Measurements from ENCODE around the gene RRM1.
"Not testable (repeated sequence)": the region's sequence is repeated elsewhere in the genome, so short reads cannot be mapped to it uniquely, and the experiment has no call there.

Gene RRM1

DNA sequence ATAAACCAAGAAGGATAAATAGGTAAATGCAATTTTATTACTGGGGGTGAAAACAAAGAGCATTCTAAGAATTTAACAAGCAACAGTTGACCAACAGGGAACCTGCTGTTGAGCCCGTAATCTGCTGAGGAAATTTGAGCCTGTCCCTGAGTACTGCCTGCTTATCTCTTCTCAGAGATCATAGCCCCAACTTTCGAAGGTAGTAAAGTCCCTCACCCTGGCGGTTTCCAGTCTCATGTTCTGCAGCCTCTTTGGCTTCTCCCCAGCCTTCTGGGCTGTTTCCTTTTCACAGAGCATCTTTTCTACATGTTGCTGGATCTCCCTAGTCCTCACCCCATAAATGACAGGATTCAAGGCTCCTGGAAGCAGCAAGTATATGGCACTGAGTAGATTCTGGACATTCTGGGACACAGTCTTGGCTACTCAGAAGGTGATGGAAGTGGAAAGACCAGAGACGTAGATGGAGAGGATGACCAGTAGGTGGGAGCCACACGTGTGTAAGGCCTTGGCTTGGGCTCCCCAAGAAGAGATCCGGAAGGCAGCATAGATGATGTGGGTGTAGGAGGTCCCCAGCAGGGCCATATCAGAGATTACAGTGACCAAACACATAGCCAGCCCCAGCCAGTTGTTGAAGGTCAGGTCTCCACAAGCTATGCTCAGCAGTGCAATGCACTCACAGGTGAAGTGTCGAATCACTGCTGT lies 51.6 kb downstream of the RRM1 start:
- DNase-seq, result no peak

DNA sequence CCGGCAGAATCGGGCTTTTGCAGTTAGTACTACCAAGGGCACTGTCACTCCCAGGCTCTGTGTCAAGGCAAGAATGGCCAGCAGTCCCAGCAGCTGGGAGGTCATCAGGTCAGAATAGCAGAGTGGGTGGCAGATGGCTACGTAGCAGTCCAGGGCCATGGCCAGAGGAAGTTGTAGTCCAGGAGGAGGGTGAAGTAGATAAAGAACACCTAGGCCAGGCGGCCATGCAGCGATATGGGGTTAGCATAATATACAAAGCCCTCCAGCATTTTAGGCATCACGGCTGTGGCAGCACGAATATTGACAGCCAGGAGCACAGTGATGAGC lies 52.1 kb downstream of the RRM1 start:
- no peak for DNase-seq

DNA sequence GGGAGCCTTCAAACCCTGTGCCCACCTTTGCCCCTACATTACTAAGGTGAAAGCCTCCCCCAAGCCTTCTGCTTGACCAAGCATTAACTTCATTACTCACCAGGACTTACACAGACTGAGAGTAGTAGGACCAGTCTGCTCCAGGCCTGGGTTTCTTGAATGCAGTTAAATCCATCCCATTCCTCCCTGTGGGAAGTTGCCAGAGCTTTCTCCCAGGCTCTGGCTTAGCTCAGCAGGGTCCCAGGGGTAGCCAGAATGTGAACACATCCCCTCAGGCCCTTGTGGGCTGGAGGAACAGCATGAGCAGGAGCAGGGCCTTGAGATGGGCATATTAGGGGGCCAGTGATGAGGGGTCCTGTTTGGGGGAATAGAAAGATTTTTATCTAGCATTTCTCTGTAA lies 59.9 kb downstream of the RRM1 start:
- DNase-seq, result no peak

DNA sequence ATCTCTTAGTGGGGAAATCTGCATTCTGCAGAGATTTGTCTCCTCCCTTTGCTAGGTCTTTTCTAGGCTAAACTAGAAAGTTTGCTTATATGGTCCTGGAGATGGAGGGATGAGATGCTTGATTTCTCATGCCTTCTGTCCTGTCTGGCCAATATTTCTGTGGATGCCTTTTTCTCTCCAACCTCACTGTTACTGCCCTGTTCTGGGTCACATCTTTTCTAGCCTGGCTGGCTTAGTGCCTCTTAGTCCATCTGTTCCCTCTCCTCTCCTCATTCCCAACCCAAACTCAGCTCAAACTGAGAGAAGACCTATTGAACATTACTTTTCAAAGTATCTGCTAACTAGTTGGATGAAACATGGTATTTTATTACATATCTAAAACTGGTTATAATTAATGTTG lies 62.0 kb downstream of the RRM1 start:
- no peak for DNase-seq

DNA sequence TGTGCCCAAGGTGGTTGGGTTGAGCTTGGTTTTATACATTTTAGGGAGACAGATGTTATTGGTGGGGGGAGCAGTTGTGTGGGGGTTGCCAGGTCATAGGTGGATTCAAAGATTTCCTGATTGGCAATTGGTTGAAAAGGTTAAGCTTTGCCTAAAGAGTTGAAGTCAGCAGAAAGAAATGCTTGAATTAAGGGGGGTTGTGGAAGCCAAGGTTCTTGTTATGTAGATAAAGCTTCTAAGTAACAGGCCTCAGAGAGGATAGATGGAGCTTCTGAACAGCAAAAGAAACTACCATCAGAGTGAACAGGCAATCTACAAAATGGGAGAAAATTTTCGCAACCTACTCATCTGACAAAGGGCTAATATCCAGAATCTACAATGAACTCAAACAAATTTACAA lies 64.2 kb downstream of the RRM1 start:
- not testable (repeated sequence) for DNase-seq

DNA sequence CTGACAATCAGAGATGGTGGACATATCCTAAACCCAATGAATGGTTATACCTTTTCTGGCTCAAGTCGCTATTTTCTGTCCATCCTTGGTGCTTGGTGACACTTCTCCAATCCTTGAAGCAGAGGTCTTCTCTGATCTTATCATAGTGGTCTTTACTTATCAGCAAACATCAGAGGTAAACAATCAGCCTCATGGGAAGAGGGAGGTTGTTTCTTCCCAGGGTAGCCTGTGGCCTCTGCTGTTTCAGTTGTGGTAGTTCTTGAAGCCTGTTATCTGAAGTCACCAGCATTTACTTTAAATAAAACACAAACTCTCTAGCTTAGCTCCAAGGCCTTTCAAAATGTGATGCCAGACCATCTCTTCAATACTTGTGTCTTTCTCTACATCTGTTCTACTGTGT lies 66.7 kb downstream of the RRM1 start:
- no peak for DNase-seq

DNA sequence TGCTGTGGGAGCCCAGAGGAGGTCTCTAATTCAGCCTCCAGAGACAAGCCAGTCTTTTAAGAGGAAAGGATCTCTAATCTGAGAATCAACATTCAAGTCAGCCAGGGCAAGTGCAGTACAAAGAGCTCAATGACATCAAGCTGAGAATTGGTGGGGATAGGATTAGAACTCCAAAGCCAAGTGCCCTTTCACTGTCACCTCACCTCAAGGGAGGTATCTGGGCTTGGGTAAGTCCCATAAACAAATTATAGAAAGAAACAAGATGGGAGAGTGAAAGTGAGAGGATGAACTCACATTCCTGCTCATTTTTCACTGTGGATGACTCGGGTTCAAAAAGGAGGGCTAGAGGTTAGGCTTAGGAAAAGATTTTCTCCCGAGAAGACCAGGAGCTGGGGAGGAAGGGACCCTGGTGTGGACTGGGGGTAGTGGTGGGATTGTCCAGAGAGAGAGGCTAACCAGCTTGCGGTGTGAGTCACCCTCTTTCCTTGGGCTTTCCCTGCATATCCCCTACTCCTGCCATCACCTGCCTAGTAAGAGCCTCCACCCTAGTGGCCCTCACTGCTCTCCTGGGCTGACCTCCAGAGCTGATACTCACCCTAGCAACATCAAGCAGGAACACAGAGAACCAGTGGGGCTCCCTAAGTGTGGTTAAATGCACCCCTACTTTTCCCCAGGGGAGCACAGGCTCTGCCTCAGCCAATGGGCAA lies 70.4 kb downstream of the RRM1 start:
- no peak for DNase-seq

DNA sequence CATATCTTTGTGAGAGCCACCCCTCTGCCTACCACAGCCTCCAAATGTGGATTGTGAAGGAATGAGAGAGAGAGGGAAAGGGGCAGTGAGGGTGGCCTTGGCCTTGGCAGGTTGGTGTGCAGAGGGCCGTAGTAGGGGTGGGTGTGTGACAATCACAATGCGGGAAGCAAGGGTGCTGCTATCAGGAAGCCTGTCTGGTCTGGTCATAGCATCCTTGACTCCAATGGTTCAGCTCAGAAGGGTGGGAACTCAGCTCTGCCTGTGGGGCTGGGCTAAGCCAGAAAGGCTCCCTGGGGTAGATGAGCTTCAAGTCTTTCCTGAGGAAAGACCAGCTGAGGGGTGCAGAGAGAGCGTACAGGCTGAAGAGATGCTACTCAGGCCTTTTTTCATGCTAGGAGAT lies 72.7 kb downstream of the RRM1 start:
- no peak for DNase-seq

DNA sequence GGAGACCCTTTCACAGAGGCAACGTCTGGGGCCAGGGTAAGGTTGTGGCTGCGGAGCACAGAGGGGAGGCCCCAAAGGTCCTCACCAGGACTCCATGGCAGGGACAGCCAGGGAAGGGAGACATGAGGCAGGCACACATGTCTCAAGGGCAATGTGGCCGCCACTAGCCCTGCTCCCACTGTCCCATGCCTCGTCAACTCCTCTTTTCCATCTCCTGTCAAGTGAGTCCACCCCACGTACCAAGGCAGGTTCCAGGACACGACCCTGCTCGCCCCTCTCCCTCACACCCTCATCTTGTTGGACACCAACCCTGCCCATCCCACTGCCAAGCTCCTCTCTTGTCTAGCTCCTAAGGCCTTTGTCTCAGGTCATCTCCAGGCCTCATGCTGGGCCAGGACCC lies 73.2 kb downstream of the RRM1 start:
- DNase-seq, result no peak

DNA sequence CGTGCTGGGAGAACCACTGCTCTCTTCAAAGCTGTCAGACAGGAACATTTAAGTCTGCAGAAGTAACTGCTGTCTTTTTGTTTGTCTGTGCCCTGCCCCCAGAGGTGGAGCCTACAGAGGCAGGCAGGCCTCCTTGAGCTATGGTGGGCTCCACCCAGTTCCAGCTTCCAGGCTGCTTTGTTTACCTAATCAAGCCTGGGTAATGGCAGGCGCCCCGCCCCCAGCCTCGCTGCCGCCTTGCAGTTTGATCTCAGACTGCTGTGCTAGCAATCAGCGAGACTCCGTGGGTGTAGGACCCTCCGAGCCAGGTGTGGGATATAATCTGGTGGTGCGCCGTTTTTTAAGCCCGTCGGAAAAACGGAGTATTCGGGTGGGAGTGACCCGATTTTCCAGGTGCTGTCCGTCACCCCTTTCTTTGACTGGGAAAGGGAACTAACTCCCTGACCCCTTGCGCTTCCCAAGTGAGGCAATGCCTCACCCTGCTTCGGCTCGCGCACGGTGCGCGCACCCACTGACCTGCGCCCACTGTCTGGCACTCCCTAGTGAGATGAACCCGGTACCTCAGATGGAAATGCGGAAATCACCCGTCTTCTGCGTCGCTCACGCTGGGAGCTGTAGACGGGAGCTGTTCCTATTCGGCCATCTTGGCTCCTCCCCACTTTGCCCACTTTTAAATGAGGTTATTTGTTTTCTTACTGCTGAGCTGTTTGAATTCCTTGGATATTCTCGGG lies 81.2 kb downstream of the RRM1 start:
- not testable (repeated sequence) for DNase-seq

DNA sequence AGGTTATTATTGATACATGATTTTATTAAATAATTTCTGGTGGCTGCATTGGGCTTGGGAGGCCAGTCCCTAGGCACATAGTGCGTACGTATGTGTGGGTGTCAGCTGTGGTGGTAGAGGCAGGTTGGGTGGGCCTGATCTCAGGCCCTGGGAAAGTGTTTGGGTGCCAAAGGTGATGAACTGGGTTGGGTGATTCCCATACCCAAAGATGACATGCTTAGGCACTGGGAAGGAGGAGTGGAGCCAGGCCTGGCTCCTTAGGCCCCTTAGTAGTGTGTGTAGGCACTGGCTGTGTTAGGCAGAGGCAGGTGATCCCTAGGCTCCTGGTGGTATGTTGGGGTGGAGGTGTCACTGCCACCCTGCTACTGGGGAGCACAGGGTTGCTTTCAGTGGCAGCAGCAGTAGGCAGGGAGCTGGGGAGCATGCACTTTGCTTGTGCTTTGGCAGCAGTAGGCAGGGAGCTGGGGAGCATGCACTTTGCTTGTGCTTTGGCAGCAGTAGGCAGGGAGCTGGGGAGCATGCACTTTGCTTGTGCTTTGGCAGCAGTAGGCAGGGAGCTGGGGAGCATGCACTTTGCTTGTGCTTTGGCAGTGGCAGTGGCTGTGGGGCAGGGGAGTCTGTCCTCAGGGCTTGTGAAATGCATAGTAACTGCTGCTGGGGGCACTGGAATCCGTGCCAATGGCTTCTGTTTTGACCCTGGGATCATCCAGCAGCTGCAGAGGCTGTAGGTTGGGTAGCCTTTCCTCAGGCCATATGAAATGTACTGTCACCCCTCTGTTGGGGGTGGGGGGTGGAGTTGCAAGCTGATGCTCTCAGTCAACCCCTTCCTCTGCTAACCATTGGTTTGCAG lies 84.4 kb downstream of the RRM1 start:
- no peak for DNase-seq

DNA sequence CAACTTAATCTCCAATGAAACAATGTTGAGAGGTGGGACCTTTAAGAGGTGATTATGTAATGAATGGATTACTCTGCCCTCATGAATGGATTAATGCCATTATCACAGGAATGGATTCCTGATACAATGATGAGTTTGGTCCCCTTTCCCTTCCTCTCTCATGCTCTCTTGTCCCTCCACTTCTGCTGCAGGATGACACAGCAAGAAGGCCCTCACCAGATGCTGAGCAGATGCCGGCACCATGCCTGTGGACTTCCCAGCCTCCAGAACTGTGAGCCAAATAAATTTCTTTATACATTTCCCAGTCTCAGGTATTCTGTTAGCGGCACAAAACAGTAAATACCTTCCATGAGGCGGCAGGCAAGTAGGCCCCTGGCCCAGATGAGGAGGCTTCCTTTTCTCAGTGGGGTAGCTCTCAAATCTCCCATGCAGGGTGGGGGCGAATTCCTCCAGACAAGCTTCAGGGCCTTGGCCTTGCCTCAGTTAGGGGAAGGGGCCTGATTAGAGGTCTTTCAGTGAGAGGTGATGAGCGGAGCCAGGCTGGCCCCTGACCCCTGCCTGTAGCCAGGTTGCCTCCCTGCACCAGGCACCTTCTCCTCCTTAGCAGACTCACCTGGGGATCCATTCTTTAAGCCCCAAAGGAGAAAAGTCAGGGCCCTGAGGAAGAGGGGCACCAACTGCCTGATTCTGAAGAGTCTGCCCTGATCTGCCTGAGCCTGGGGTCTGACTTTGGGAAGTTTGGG lies 86.0 kb downstream of the RRM1 start:
- DNase-seq, result no peak

DNA sequence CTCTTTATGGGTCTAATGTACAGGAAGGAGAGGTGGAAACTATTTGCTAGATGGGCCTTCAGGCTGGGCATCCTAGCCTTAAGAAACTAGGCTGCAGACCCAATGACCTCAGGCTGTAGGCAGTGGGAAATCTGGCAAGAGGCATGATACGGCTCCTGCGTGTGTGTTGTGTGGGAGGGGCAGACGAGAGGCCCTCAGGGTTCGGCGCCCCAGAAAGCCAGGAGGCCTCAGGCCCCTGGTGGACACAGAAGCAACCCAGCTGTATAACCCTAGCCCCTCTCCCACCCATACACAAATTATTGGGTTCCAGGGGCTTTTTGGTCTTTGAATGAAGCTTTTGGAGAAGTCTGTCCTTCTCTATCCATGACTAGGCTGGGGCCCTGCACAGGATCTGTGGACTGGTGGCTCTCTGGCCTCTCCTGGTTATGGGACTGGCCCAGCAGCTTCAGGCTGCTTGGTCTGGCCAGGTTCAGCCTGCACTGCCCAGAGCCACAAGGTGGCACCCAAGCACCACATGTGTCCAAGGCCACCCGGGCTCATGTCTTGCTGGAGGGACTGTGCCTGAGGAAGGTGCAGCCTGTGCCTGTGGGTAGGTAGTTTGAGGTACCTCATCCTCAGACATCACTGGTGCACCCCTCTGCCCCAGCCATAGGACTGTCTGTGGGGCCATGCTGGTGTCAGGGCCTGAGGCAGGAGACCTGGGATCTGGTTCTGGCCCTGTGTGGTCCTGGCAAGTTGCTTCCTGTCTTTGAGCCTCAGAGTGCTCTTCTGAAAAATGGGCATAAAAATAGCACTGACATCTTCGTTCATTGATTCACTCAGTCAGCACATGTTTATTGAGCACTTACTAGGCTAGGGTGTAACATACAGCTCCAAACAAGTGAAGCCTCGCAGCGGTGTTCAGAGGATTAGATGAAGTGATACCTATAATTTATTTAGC lies 87.5 kb downstream of the RRM1 start:
- DNase-seq, result no peak

DNA sequence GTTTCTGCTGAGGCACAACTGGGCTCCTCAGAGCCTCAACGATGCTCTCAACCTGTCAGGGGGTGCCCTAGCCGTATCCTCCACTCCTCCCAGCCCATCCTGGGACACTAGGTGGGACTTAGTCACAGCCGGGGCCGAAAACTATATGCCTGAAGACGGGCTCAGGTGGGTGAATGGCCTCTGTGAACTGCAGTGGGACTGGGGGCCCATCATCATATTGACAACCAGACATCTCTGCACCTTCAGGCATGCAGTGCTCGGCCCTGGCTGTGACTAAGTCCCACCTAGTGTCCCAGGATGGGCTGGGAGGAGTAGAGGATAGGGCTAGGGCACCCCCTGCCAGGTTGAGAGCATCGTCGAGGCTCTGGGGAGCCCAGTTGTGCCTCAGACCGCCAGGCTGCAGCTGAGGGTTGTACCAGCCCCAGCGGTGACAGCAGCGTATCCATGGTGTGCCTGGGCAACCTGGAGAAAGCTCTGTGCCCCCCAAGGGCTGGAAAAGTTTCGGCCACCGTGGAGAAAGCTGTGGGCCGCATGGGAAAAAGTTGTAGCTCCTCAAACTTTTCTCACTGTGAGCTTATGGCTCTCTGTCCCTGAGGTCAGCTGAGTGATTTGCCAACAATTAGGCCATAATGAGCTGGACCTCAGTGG lies 88.9 kb downstream of the RRM1 start:
- no peak for DNase-seq

DNA sequence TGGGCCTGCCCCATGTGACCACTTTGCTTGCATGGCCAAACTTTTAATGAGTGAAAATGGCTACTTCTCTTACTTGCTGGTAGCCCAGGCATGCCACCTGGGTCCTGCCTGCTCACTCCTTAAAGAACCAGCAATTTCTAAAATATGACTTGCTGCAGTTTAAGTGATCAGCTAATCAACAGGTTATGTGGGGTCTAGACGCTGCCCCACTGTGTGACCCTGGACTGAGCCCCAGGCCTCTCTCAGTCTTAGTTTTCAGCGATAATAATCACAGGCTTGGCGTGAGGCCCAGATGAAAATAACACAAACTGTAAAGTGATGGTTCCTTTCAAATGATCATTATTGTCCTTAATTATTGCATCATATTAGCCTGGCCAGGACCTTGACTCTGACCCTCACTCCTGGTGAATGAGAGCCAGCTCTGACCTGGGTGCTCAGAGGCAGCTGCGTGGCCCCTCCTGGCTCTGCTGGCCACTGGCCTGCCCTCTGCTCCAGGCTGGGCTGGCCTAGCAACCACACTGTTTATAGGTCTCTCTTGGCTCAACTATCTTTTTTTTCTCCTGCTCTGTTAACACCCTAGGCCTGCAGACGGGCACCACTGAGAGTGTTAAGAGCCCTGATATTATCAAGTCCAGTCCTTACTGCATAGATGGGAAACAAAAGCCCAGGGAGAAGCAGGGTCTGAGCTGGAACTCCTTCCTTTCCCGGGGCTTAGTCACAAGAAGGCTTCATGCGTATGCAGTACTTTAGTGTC lies 89.7 kb downstream of the RRM1 start:
- DNase-seq, result no peak

DNA sequence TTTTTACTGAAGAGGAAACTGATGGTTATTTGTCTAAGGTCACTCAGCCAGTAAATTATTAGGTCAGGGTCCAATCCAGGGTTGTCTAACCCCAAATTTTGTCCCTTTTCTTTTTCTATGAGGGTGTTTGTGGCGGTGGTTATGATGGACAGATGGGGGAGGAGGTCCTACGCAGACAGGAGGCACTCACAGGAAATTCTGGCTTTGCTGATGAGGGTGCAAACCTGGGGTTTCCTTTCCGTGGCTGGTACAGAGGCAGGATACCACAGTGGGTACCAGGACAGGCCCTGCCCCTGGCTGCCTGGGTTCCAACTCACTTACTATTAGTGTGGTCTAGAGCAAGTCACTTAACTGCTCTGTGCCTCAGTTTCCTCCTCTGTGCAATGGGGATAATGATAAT lies 91.0 kb downstream of the RRM1 start:
- DNase-seq, result no peak

DNA sequence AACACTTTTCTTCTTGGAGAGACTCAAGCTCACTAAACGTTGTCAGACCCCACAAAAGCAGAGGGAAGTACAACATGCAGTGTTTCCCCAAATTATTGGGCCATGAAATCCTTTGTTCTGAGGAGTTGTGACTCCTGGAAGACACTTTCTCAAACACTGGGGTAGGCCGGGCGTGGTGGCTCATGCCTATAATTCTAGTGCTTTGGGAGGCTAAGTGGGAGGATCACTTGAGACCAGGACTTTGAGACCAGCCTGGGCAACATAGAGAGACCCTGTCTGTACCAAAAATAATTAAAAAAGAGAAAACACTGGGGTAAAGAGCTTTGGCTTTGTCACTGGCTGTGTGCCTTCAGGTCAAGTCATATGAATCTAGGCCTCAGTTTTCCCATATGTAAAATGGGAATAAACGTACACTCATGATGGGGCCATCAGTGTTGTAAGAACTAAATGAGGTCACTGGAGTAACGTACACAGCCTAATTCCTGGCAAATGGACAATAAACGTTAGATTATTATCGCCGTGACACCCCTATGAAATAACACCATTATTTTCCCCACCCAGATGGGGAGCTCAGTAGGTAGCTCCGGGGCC lies 92.0 kb downstream of the RRM1 start:
- no peak for DNase-seq

DNA sequence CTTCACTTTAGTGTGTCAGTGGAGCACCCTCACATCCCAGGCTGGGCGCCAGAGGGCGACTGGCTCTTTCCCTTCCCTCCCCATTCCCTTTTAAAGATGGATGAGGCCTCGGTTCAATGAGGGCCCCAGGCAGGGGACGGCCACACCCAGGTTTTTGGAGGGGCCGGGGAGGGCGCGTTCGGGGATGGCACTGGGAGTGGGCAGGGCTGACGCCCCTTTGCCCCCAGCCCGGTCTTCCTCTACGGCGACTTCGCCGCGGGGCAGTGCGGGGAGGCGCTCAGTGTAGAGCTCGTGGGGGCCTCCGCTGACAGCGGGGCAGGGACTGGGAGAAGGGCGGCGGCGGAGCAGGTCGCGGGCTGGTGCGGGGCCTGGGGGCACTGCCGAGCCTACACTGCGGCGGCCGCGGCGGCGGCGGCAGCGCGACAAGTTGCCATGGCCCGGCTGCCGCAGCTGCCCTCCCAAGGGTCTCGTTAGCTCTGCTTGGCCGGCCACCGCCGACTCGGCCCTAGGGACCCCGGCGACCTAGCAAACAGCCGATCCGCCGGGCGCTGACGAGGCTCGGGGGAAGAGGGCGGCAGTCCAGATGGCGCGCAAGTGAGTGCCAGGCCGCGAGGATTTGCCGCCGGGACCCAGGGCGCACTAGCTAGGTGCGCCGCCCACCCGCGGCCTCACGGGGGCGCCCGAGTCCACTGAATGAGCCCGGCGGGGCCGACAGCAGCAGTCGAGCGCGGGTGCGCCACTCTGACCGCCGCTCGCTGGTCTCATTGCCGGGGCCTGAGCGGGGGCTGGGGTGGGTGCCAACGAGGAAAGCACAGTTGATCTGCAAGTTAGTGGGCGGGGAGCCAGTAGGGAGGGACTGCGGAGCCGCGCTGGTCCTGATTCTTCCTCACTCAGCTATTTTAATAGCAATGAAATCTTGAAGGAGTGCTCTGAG lies 92.7 kb downstream of the RRM1 start:
- DNase-seq, result no peak

All from NCI-H1417 treated with DMSO at 0.1 percent for 48 hours (cell line).